ENCODE results near the gene NENF. TPM values are rescaled to one million over a fixed set of nuclear protein-coding genes. Genes with fewer than 3 reads are reported as not detected.
"Not testable (repeated sequence)": the region's sequence is repeated elsewhere in the genome, so short reads cannot be mapped to it uniquely, and the experiment has no call there.

NENF gene
- total RNA-seq, 2 experiments from 2014 or later, result 41.5 to 42.1 TPM

DNA sequence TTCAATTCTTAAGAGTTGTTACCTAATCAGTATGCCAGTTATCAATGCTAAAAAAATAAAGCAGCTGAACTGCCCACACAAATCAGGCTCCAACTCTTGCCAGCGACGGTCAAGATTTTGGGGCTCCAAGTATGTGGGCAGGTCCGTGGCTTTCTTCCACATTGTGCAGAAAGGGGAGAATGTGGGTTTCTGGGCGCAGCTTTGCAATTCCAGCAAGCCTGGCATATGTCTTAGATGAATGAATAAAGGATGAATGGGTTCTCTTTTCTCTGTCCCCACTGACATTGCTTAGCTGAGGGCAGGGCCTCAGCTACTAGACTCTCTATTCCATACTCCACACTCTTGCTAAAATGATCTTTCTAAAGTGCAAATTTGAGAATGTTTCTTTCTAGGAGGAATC lies 42.4 kb downstream of the NENF start:
- ChIA-PET CTCF (interaction anchor here (1.0 kb wide), 1 partner anchor 190 kb away, joined by 4 read pairs; no protein-coding TSS in a partner anchor), POLR2A (no interaction called here)

DNA sequence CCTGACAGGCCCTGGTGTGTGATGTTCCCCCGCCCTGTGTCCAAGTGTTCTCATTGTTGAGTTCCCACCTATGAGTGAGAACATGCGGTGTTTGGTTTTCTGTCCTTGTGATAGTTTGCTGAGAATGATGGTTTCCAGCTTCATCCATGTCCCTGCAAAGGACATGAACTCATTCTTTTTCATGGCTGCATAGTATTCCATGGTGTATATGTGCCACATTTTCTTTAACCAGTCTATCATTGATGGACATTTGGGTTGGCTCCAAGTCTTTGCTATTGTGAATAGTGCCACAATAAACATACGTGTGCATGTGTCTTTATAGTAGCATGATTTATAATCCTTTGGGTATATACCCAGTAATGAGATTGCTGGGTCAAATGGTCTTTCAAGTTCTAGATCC lies 43.1 kb downstream of the NENF start:
- CTCF ChIA-PET, result interaction anchor here (1.0 kb wide), 1 partner anchor 189 kb away, joined by 4 read pairs; no protein-coding TSS in a partner anchor
- POLR2A ChIA-PET, result not testable (repeated sequence)

DNA sequence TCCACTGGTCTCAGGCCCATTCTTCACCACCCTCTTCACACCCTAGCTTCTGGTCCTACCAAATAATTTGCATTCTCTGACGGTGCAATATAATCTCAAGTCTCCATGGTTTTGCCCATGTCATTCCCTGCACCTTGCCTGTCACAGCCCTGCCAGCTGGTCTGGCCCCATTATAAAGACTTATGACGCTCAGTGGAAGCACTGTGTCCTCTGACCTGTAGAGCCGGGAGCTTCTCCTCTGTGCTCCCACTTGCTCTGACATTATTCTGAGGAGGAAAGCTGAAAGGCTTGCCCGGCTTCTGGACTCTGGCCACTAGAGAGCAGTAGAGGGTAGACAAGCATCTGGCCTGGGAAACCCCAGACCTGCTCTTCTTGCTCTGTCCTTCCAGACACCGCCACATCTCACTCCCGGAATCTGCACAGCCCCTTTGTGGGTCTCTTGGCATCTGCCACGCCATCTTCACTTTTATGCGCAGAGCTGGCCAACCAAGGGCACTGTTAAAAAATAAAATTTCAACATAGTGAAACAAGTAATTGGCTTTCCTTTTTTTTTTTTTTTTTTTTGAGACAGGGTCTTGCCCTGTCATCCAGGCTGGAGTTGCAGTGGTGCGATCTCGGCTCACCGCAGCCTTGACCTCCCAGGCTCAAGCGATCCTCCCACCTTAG lies 44.4 kb downstream of the NENF start:
- ChIA-PET POLR2A (interaction anchor here (0.7 to 1.5 kb wide), 2 partner anchors 131 to 265 kb away, joined by 9 read pairs; partner anchors contain the start of gene ATF3), CTCF (interaction anchor here (0.6 to 3.3 kb wide), 32 partner anchors 9 to 521 kb away, joined by 3 to 27 read pairs (median 5); partner anchors contain the start of gene ATF3)

DNA sequence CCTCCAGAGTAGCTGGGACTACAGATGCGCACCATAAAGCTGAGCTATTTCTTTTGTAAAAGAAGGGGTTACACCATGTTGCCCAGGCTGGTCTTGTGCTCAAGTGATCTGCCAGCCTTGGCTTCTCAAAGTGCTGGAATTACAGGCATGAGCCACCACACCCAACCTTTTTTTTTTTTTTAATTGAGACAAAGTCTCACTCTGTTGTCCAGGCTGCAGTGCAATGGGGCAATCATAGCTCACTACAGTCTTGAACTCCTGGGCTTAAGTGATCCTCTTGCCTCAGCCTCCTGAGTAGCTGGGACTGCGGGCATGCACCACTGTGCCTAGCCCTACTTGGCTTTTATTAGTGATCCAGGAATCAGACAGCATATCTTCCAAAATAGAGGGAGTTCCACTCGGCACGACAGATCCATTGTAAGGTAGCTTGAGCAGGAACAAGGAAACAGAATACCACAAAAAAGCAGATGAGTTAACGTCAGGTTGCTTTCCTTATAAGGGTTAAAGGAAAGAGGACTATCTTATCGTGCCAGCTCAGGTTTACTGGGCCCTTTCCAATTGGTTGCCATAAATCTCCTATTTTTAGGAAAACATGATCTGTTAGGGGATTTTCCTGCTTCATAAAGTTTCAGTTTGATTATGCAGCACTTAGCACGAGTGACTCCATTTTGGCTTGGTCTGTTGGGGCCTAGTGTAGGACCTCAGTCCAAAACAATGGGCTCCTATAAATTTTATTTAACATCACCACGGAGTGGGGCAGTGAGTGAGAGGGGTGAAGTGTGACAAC lies 45.2 kb downstream of the NENF start:
- ChIA-PET CTCF (interaction anchor here (0.7 to 3.3 kb wide), 31 partner anchors 9 to 520 kb away, joined by 3 to 27 read pairs (median 4); partner anchors contain the start of gene ATF3), POLR2A (interaction anchor here (0.5 to 1.5 kb wide), 3 partner anchors 130 to 316 kb away, joined by 4 to 9 read pairs (median 7); partner anchors contain the start of gene ATF3)

DNA sequence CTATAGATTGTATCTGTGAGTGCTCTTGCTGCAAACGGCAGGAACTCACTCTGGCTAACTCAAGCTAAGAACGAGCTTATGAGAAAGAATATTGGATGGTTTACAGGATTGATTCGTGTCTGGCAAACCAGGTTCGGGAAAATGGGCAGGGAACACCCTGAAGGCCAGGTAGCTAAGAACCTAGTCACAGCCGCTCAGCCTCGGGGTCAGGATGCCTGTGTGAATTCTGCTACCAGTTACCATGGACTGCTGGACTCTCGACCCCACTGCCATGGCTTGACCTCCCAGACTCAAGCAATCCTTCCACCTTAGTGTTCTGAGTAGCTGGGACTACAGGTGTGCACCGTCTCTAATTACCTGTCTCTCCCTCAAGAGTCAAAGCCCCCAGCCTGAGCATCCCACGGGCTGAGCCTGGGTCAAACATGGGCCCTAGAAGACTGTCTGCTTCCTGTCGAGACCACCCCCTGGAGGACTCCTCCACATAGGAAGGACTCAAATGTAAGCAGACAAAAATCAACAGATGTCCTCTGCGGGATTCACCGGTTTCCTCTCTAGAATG lies 45.8 kb downstream of the NENF start:
- ChIA-PET CTCF (interaction anchor here (0.7 to 3.3 kb wide), 7 partner anchors 20 to 186 kb away, joined by 3 to 27 read pairs (median 4); no protein-coding TSS in a partner anchor), POLR2A (no interaction called here)

DNA sequence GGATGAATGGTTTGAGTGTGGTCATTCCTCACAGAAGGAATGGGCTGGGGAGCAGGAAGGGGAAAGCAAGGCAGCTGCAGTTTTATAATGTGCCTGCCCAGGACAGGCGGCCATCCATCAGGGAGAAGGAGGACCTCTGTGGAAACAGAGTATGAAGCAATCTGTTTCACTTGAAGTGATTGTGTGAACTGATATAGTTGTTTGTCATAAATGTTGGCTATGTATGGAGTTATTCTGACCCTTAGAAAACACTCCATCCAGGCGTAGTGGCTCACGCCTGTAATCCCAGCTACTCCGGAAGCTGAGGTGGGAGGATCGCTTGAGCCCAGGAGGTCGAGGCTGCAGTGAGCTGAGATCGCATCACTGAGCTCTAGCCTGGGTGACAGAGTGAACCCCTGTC lies 46.5 kb downstream of the NENF start:
- POLR2A ChIA-PET, result no interaction called here
- CTCF ChIA-PET, result interaction anchor here (1.4 to 3.3 kb wide), 2 partner anchors 23 to 186 kb away, joined by 4 to 27 read pairs; no protein-coding TSS in a partner anchor

DNA sequence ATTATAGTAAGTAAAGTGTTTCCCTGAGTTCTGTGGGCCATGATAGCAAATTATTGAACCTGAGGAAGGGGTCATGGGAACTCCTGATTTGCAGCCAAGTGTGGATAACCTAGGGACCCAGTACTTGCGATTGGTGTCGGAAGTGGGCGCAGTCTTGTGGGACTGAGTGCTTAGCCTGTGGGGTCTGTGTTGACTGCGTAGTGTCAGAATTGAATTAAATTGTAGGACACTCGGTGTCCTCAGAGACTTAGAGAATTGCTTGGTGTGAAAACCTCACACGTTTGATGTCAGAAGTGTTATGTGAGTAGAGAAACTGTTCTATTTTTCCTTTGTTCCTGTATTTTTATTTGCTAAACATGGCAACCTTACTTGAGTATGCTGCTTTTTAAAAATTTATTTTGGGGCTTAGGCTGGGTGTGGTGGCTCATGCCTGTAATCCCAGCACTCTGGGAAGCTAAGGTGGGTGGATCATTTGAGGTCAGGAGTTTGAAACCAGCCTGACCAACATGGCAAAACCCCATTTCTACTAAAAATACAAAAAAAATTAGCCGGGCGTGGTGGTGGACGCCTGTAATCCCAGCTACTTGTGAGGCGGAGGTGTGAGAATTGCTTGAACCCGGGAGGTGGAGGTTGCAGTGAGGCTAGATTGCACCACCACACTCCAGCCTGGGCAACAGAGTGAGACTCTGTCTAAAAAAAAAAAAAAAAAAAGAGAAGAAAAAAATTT lies 48.2 kb downstream of the NENF start:
- POLR2A ChIA-PET, result interaction anchor here (0.8 kb wide), 1 partner anchor 502 kb away, joined by 3 read pairs; no protein-coding TSS in a partner anchor
- CTCF ChIA-PET, result interaction anchor here (0.5 to 1.3 kb wide), 3 partner anchors 11 to 470 kb away, joined by 3 to 8 read pairs (median 3); no protein-coding TSS in a partner anchor

DNA sequence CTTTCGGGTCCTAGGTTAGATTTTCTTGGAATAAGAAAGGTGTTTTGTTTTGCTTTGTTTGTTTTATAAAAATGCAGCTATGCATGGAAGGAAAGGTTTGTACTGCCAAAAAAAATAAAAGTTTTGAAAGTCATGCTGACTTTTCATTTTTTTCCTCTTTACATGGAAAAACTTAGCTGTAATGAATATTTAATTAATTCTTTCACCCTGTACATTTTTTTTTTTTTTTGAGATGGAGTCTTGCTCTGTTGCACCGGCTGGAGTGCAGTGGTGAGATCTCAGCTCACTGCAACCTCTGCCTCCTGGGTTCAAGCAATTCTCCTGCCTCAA lies 48.7 kb downstream of the NENF start:
- POLR2A ChIA-PET, result interaction anchor here (0.8 kb wide), 1 partner anchor 501 kb away, joined by 3 read pairs; no protein-coding TSS in a partner anchor
- CTCF ChIA-PET, result interaction anchor here (0.5 to 0.6 kb wide), 2 partner anchors 241 to 470 kb away, joined by 3 read pairs; no protein-coding TSS in a partner anchor

DNA sequence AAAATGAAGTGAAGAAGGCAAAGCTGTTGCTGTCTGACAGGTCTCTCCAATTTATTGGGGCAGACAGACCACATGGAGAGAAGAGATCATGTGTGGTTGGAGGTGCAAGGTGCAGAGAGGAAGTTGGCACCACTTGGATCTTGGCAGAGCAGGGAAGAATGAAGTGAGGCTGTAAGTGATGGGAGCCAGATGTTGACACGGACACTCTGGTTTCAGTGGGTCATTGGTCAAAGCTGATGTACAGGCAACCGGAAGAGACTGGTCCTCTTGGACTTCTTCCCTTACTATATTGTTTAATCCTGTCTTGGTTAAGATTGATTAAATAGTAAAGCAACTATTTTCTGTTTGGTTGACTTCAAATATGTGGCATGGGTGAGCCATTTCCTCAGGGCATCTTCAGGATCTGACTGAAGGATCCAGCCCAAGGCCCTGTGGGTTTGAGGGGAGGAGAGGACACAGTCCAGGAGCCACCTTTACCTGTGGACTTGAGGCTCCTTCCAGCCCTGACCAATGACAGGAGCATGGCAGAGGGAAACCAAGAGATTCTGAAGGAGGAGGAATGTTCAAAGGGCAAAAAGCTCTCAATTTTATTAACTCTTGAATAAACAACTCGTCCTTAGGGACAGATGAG lies 49.4 kb downstream of the NENF start:
- CTCF ChIA-PET, result interaction anchor here (0.5 to 0.6 kb wide), 2 partner anchors 241 to 471 kb away, joined by 3 read pairs; no protein-coding TSS in a partner anchor
- POLR2A ChIA-PET, result no interaction called here

DNA sequence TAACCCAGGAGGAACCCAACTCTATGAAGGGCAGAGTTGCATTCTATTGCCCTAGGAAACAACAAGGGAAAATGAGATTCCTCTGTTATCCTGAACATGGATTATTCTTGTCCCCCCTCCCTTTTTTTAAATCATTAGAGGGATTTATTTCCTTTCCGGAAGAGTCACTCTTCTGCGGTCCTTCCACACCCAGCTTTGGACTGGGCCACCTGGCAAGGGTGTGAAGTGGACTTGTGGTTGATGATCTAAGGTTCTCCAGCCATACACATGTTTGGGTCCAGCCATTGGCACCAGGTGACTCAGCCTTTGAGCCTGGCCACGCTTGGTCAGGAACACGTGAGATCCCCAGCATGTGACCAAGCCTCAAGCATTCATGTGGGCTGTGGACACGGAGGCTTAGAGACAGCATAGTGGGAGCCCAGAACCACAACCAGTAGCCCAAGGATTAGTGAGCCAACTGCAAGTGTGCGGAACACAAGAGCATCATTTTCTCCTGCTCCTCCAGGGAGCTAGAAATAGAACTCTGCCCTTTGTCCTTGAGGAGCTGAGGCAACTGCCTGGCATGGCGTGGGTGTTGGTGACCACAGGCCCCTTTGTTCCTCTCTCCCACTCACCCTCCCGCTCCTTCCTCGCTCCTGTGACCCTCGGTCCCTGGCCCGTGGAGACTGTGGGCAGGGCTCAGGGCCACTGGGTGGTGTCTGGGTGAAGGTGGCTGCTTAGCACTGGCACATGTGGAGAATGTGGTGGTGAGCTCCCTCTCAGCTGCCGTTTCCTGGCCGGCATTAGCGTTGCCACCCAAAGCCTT lies 50.1 kb downstream of the NENF start:
- CTCF ChIA-PET, result interaction anchor here (1.2 kb wide), 1 partner anchor 84 kb away, joined by 3 read pairs; no protein-coding TSS in a partner anchor
- POLR2A ChIA-PET, result interaction anchor here (0.6 kb wide), 1 partner anchor 65 kb away, joined by 4 read pairs; no protein-coding TSS in a partner anchor

DNA sequence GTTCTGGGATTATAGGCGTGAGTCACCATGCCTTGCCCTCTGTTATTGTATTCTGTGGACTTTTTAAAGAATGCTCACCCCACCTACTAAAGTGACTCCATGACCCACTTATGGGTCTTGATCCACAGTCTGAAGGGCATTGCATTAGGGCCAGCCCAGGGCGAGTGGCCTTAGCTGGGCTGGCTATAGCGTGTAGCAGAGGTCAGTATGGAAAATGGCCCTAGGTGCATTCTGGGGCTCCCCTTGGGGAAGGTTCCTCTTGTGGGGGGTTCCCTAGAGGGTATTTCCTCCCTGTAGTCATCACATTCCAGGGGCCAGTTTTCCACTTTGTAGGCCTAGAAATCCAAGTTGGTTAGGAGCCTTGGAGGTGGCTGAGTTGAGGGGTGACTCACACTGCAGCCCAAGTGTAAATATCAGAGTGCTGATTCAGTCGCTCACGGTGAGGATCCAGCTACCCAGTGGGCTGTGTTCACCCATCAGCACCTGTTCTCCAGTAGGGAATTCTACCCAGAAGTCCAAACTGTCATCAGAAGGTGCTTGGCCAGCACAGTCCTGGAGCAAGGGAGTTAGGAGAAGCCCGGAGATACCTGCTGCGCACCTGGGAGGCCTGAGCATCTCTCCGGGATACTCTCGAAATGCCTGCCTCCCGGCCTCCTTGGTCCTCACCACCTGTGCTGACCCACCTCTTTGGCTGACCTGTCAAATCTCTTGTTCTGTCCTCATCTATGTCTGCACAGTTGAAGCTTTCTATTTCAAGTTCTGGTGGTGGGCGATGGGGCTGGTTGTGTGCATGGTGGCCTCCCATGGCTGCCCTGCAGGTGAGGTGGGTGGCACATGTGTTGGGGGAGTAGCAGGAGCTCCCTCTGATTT lies 52.2 kb downstream of the NENF start:
- ChIA-PET POLR2A (no interaction called here), CTCF (no interaction called here)

DNA sequence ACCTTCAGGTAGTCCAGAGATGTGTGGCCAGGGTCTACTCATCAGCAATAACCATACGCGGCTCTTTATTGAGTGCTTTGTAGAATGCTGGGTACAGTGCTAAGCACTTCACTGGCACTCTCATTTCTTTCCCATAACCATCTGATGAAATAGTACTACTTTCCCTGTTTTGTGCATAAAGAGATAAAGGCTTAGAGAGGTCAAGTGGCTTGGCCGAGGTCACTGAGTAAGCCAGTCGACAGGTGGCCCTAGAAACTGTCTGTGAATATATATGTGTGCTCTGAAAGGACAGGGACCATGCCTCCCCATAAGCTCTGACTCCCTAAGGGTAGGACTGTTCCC lies 52.8 kb downstream of the NENF start:
- ChIA-PET POLR2A (no interaction called here), CTCF (no interaction called here)

DNA sequence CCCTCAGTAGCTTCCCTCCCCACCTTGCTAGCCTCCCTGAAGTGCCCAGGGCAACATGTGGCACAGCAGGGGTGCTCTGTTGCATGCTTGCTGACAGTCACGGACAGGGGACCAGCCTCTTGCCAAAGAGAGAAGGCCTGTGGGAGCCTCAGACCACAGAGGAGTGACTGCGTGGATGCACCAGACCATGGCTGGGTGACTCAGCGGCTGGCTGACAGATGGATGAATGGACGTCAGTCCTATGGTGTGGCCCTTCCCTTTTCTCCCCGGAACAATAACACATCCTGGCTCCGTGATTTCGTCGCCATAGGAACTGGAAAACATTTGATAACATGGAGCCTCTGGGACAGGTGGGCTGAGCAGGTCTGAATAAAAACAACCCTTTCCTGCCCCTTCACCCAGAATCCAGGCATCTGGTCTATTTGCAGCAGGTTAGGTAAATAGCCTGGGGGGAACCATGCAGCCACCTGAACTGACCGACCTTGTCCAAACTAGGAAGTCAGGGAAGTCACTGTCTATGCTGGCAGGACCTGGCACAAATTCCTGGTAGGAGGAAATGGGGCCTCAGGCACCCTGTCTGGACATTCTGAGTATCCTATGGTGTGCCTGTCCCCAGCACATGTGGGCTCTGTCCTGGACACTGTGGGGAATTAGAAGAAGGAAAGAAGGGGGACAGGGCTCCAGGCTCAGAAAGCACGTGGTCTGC lies 53.3 kb downstream of the NENF start:
- ChIA-PET POLR2A (no interaction called here), CTCF (no interaction called here)

DNA sequence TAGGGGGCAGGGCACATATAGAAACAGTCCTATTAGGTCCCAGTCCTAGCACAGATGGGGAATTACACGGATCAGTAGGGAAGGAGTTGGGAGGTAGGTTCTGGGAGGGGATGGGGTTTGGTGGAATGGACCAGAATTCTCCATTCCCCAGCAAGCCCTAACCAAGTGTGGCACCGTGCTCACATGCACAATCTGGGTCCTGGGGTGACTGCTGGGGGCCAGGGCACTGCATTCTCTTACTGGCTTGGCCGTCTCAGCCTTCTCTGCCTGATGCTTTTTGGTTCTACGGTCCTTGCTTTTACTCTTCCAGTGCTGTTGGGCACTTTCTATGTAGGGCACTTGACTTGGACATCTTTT lies 53.9 kb downstream of the NENF start:
- ChIA-PET CTCF (no interaction called here), POLR2A (interaction anchor here (0.5 kb wide), 1 partner anchor 244 kb away, joined by 7 read pairs; no protein-coding TSS in a partner anchor)

DNA sequence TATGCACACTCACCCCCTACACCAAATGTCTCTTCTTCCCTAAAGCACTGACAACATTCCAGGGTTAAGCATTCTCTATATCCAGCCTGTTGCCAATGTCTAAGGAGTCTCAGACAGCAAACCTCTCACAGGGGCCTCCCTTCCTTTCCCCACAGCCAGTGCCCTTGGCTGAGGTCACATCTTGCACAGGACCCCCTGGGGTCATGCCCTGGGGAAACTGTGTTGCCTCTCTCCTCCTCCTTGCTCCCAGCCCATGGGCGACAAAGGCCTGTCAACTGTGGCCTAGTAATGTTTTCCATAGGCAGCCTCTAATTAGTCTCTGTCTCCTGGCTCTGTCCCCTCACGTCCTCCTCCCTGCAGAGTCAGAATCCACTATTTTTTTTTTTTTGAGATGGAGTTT lies 54.6 kb downstream of the NENF start:
- POLR2A ChIA-PET, result no interaction called here
- CTCF ChIA-PET, result no interaction called here

DNA sequence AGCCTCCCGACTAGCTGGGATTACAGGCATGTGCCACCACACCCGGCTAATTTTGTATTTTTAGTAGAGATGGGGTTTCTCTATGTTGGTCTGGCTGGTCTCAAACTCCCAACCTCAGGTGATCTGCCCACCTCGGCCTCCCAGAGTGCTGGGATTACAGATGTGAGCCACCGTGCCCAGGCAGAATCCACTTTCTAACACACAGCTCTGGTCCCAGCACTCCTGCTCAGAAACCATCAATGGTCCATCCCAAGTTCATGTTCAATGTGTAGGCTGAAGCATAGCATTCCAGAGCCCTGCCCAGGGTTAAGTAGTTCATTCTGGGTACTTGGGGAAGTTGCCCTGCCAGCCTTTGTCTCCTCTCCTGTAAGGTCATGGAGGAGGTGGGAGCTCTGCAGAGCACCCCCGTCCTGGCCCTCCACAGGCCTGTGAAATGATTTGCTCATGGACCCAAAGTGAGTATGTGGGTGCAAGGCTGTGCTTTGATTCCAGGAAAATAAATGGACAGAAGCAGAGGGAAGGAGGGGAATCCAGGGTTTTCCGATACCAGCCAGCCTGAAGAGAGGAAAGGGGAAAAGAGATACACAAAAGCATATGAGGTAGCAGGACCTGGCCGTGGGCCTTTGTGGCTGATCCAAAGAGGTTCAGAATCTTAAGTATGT lies 55.2 kb downstream of the NENF start:
- POLR2A ChIA-PET, result no interaction called here
- CTCF ChIA-PET, result no interaction called here

Data from activated CD8-positive, alpha-beta memory T cell treated with anti-CD3 and anti-CD28 coated beads for 36 hours (primary cell).